HG03342 (cell line): ENCODE measurements around the gene LYPD6.

Experiments used
- ATAC-seq: cut with Tn5 transposase; IDR thresholded peaks from one replicate; pipeline ENCODE4 v1.9.1; 2021; ENCODE audit warnings: mild to moderate bottlenecking, moderate library complexity; ENCODE audit not compliant: unreplicated experiment

The LYPD6 gene

DNA sequence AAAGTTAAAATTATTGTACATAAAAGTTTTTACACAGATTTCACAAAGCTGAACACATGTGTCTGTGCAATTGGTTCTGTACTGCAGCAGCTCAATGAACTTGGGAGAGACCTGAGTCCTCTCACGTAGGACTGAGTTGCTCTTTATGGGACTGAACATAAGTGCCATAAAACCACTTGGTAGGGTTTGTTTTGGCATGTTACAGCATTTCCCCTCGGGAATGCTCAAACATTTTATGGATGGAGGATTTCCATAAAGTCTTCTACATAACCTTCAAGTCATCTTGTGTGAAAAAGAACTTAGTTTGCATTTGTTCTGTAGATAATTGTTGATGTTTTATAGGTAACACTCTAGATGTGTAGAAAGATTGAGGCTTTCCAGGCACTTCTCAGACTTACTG lies 15.9 kb downstream of the LYPD6 start:
- ATAC-seq: no peak

DNA sequence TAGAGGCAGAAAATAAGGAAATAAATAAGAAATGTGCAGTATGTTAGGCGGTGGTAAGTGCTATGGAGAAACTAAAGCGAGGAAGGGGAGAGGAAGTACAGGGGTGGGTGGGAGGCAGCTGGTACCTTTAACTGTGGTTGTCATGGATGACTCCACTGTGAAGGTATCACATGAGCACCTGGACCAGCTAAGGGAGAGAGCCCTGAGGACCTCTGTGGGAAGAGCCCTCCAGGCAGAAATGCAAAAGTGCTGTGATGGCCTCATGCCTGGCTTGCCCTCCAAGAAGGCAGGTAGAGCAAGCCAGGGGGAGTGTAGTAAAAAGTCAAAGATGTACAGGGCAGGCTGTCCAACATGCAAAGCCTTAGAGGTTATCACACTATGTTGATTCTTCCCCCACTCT lies 17.9 kb downstream of the LYPD6 start:
- ATAC-seq: no peak

DNA sequence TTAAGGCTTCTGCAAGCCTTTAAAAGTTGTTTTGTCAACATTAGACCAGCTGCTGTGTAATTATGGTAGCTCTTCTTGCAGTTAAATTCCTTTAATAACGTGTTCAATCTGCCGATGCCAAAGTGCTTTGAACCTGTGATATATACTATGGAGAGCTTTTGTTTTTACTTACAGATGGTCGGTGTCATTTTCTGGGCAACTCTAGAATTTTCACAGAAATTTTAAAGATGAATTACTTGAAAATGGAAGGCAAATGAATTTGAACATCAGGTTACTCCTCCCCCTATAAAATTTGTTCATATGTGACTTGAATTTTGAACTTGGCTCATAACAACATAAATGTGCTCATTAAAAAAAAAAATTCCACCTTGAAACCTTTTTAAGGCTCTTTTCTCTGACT lies 23.0 kb downstream of the LYPD6 start:
- ATAC-seq: no peak

DNA sequence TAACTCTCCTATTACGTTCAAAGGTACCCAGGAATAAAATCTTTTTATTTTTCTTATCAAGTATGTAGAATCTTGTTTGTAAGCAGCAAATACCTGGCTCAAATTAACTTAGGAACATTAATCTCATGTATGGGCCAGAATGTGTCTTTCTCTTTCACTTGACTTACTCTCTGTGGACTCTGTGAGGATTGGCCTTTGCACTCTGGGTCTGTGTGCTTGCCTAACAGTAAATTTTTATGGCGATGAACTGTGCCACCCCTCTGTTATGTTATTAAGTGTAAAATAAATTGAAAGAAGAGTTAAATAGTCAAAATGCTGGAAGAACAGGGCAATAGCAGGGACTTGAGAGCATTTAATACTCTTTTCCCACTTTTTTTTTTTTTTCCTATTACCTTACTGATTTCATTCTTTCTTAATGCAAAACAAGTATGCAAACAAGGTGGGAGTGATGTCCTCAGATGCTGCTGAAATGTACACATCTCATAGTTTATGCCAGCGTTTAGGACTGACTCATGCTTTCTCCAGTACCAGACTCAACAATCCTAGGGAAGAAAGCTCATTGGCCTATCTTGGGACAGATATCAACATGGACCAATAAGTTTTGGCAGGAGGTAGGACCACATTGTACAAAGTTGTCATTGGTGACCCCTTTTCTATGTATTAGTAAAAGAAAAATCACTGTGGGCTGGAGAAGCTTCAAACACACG lies 25.5 kb downstream of the LYPD6 start:
- ATAC-seq: no peak

DNA sequence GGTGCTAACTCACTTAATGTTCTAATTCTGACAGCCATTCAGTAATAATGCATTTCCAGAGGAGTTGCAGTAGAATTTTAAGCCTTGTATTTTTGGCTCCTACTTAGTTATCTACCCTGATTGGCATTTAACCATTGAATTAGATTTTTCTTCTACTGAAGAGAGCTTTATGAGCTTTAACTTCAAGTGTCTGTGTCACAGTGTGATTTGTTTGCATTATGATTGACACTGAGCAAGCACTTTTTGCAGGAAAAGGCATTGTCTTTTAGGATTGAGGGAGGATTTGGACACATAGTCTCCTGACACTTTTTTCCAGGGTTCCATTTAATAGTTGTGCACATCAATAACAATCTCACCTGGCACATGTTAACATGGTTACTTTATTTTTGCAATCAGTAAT lies 26.7 kb downstream of the LYPD6 start:
- no peak for ATAC-seq

DNA sequence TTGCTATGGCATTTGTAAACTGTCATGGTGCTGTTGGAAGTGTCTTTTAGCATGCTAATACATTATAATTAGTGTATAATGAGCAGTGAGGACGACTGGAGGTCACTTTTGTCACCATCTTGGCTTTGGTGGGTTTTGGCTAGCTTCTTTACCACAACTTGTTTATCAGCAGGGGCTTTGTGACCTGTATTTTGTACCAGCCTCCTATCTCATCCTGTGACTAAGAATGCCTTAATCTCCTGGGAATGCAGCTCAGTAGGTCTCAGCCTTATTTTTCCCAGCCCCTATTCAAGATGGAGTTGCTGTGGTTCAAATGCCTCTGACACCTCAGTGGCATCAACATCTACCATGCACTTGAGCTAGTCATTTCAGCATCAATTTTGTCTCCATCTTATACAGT lies 29.7 kb downstream of the LYPD6 start:
- no peak for ATAC-seq

DNA sequence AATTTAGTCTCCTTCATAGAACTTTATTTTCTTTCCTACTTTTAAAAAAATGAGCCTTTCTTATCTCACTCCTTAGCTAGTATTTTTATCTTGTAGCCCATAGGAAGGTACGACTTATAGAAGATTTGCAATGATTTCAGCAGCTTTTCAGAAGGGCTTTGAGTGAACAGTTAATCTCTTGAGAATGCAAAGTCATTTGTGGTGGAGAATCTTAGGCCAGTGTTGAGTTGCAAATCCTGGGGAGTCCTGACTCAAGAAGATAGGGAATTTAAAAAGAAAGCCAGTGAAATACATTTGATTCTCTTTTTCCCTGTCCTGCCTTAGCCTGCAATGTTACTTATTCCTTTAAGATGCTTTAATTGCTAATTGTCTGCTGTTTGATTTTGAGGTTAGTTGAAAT lies 33.6 kb downstream of the LYPD6 start:
- ATAC-seq: no peak

DNA sequence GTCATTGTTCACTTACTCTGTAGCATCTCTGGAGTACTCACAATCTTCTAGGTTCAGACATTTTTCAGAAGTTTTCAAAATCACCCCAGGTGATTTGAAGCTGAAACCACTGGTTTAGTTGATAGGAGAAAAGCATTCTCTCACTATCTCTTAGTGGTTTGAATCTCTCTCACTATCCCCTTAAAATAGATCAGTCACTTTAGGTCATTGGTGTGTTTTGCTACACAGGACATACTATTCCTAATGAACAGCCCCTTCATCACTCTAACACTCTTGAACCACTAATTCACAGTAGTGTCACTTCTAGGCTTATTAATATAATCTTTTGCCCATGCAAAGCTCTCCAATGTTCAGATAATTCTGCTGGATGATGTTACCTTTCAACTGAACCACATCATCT lies 34.5 kb downstream of the LYPD6 start:
- ATAC-seq: no peak

DNA sequence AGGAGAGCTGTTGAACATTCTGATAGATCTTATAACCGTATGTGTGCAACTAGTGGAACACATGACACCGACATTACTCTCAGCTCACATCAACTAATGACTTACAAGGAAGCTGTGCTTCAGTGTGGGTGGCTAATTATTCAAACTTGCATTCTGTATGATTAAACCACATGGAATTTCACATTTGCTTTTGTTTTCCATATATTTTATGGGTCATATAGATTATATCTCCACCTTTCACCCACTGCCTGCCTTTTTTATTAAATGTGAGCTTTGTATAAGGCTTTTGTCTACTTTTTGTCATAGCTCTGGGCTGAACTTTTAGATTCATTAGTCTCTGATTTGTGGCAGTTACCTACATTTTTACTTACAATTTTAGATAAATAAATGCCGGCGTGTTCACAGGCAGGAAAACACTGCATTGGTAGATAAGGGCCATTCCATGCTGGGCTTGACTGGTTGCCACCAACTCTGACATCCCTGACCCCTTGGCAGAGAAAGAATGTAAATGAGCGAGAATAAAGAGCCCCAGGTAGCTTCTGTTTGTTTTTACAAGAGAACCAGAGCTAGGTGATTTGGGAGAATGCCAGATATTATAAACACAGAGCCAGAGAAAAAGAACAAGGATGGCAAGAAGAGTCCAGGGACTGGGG lies 35.7 kb downstream of the LYPD6 start:
- ATAC-seq: no peak

DNA sequence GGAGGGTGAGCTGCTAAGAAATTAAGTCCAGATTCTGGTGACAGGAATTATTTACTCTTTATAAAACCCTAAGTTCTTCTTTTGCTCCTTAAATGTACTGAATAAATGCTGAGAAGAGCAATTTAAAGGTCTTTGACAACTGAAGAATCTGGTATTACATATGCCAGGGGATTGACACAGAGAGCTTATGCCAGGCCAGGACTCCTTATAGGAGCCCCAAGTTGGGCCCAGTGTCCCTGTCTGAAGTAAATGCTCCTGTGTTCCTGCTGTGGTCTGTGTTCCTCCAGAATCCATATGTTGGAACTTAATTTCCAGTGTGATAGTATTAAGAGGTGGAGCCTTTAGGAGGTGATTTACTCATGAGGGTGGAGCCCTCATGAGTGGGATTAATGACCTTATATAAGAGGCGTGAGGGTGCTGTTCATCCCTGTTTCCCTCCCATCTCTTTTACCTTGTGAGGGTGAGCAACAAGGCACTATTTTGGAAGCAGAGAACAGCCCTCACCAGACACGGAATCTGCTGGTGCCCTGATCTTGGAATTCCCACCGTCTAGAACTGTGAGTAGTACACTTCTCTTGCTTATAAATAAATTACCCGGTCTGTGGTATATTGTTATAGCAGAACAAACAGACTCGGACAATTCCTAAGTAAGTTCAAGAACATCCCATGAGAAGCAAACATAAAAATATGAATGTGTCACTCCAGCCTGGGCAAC lies 39.8 kb downstream of the LYPD6 start:
- ATAC-seq: no peak

DNA sequence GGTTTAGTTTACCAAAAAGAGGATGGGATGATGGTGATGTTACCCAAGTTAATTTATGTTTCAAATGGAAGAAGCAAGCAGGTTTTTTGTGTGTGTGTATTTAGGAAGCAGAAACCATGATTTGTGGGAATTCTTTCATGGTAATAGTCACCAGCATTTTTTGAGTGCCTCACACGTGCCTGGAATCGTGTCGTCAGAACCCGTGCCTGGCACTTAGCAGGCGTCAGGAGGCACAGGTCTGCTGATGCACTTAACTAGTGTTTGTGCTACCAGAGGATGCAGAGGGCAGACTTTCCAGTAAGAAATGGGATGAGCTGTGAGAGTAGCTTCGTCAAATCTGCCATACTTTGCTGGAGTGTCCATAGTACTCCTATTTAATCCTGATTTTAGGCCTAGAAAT lies 41.1 kb downstream of the LYPD6 start:
- no peak for ATAC-seq

DNA sequence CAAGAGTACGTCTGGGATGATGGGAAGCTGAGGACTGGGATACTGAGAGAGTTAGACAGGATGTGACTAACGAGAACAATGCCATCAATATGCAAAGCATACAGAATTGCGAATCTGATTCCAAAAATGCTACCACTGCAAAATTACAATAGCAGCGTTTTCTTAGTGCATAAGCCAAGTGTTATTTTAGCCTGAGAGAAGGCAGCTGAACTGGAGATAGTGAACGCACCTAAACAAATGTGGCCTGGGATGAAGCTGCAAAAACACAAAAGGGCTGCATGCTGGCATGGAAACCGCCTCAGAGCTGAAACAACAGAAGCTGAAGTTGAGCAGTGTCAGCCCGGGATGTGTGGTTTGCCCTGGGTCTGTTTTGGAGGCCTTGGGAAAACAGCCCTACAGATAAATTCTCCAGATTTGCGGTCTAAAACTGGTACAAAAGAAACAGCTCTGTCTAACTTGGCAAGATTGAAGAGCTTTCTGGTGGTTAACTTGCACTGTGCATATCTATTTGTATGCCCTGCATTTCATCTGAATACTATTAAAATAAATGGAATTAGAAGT lies 45.5 kb downstream of the LYPD6 start:
- no peak for ATAC-seq

DNA sequence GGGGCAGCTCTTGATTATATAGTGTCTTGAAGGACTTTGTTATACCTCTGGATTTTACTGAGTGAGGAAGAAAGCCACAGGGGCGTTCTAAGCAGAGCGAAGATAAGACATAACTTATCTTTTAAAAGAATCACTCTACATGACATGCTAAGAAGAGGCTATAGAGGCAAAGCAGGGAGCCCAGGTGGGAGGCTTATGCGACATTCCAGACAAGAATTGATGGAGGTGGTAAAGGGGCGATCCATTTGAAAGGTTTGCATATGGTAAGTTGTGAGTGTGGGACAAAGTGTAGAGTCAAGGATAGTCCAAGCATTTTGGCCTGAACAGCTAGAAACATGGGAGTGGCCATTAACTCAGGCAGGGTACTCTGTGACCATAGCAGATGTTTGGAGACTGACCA lies 49.8 kb downstream of the LYPD6 start:
- ATAC-seq: no peak

DNA sequence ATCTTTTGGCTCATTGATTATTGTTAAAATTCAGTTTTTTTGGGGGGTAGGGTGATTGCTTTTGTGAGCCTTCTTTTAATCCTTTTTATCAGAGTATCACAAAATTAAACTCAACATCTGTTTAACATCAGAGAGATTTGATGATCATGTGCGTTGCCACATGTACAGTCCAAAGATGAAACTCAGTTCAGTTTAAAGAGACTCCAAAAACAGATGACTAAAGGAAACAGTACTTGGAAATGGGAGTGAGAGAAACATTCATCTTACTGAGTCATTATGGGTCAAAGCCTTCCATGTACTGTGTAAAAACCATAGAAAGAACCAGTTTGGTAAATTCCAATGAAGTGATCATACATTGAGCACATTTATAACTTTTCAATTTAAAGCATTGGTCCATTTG lies 53.0 kb downstream of the LYPD6 start:
- ATAC-seq: no peak

DNA sequence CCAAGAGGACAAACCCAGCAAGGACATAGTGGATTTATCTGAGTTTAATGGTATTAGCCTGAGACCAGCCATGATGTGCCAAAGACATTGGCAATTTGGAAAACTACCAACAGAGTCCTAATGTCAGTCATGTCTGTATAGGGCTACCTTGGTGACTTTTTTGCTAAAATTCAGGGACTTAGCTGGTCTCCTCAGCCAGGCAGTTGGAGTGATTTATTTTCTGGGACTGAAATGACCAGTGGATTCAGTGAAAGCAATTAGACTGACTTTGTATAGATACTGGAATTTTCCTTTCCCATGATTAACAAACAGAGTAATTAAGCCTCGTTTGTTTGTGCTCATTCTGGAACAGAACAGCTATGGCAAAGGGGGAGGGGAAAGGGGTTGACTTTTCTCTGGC lies 55.0 kb downstream of the LYPD6 start:
- no peak for ATAC-seq

DNA sequence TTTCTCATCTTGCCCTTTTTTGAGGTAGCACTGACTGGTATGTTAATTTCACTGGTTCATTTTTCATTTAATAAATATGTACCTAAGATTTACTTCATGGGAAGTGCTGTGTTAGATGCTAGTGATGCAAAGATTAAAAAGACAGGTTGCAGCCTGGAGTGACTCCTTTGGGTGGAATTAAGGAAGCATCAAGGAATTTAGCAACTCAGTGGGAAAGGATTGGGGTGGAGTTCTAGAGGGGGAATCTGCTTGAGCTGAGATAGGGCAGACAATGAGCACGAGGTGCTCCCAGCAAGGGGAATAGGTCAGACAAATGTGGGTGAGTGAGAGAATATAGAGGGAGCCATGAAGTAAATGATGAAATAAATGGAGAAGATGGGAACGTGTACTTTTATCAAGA lies 57.0 kb downstream of the LYPD6 start:
- no peak for ATAC-seq

DNA sequence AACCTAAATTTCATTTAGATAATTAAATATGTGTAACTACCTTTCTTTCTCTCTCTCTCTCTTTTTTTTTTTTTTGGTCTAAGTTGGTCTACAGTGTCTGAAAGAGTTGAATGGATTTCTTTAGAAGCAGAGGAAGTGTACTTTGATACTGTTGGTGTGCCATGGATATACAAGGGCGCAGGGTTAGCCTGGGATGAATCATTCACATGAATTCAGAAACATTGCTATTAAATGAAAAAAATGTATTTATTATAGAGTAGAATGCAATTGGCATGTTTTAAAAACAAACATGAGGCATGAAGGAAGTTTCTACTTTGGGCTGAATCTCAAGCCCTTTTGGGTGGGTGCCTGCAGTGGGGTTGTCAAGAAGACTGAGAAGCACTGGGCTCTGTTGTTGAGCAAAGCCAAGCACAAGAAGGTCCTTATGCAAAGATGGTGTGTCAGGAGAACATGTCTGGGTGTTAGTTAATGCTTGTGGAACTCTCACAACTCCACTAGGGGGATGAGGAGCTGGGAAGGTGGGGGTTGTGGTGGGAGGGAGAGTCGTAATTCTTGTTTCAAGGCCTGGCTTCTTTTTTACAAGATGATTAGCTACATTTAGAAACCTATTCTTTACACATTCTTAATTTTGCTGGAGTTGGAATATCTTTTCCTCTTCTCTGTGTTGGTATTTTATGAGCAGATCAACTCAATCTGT lies 57.9 kb downstream of the LYPD6 start:
- no peak for ATAC-seq

DNA sequence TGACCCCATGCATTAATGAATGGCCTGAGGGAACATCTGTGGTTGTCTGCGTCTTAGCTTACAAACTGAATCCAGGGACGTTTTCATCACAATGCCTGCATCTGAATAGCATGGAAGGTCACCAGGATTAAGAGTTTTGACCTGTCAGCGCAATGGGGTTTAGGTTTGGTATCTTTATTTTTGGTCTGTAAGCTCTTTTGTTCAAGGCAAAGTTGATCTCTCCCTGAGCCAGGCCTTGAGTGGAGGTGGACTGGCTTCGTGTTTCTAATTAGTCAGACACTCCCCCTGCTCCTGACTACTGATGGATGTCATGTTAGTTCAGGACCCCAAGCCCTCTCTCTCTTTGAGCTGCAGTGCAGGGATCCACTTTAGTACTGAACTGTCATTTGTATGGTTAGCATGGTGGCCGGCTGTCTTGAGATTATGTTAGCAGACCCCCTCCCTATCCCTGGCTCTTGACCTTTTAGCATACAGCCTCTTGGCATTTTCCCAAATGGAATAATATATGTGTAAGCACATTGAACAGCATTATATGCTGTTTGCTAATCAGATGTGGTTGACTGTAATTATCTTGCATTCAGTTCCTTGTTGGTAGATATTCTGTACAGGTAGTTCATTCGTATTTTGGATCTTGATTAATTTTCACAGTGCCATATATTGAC lies 59.2 kb downstream of the LYPD6 start:
- no peak for ATAC-seq

DNA sequence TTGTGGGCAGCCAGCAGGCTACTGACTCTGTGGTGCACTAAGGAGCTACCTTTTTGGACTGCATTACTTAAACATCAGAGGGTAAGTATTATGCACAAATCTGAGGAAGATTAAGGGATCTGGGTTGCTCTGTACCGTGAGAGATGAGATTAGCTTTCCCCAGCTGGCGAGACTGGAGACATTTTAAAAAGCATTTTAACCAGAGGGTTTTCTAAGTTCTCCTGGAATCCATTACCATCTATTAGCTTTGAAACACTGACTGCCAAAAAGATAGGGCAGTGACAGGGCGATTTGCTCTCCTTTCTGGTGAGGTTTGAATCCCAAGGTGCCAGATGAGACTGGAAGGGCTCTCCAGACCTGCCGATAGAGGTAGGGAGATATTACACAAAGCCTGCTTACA lies 63.2 kb downstream of the LYPD6 start:
- ATAC-seq: no peak

DNA sequence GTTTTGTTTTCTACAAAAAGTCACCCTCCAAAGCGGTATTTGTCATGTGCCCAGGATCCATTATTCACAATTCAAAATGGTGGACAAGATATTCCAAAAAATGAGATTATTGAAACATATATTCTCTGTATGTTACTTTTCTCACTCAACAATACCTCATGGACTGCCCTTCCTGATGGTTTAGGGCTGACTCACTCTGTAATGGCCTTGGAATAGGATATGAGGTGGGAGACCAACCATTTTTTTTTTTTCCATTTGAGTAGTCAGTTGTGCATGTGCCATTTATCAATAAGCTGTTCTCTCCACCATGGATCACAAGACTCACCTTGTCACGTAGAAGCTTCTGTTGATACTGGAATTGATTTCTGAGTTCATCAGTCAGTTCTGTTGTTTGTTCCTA lies 64.5 kb downstream of the LYPD6 start:
- ATAC-seq: no peak
